ENCODE data around the gene TNFRSF13B. TPM values are rescaled to one million over a fixed set of nuclear protein-coding genes. Genes with fewer than 3 reads are reported as not detected.

TNFRSF13B gene
- total RNA-seq, 1 experiment from 2014 or later: 0.28 TPM

GRCh38 chr17:16926061-16926511, 45.8 kb downstream of the TNFRSF13B start:
- Mint-ChIP-seq H3K9me3 (no peaks in the 10 kb centered on the region), H3K27me3 (ENCODE audit: low read depth) (peaks cover 1% of the 10 kb centered on the region; the same call in 1 of the 2 replicates), H3K4me3 (no peak overlapping the region), H3K27ac (no peak overlapping the region), H3K36me3 (ENCODE audit: insufficient read depth in 1 of 3, low read depth in 3 of 3) (no peaks in the 10 kb centered on the region; a peak in 1 of 7 replicates), H3K4me1 (peaks cover 6% of the 10 kb centered on the region in 2 experiments; a peak in 1 of 4 replicates)
- Histone ChIP-seq H3K4me1 (ENCODE audit: insufficient read depth, low read length) (no peaks in the 10 kb centered on the region), H2AFZ (ENCODE audit: low read length) (no peak overlapping the region), H4K91ac (ENCODE audit: insufficient read length, low read depth, low read length) (no peak overlapping the region), H3K56ac (ENCODE audit: insufficient read length, low read depth, low read length) (no peak overlapping the region), H3K79me1 (ENCODE audit: insufficient read depth, low read depth, low read length, poor library complexity, severe bottlenecking) (no peaks in the 10 kb centered on the region), H3K4ac (ENCODE audit: low read depth, low read length) (no peak overlapping the region), H3T11ph (ENCODE audit: low read length) (no peak overlapping the region), H3K23ac (ENCODE audit: insufficient read length, low read depth, low read length) (no peak overlapping the region), H4K5ac (ENCODE audit: insufficient read length, low read depth, low read length) (no peak overlapping the region), H3K27ac (ENCODE audit: insufficient read length, low read depth, low read length) (no peak overlapping the region), H3K18ac (ENCODE audit: insufficient read length, low read depth, low read length) (no peak overlapping the region), H4K8ac (replicated peaks; ENCODE audit: insufficient read length, low read depth, low read length) (no peak overlapping the region), H2BK15ac (ENCODE audit: low read depth, low read length) (no peak overlapping the region), H2BK12ac (ENCODE audit: insufficient read length, low read depth, low read length) (no peak overlapping the region), H2BK5ac (ENCODE audit: insufficient read length, low read length) (no peak overlapping the region), H2AK5ac (ENCODE audit: insufficient read length, low read length) (no peak overlapping the region), H3K14ac (ENCODE audit: insufficient read depth, low read length) (no peak overlapping the region), H3K4me2 (ENCODE audit: insufficient read depth, insufficient read length, low read length) (no peak overlapping the region), H3K23me2 (ENCODE audit: insufficient read length, low read depth, low read length, poor library complexity, severe bottlenecking) (no peaks in the 10 kb centered on the region), H3K27me3 (ENCODE audit: insufficient read depth, low read length) (no peaks in the 10 kb centered on the region), H2BK20ac (ENCODE audit: low read depth, low read length, poor library complexity, severe bottlenecking) (no peak overlapping the region), H4K20me1 (ENCODE audit: control insufficient read depth, insufficient read depth, insufficient read length) (no peaks in the 10 kb centered on the region), H2BK120ac (ENCODE audit: low read depth, low read length, poor library complexity, severe bottlenecking) (no peak overlapping the region), H3K9me3 (ENCODE audit: control insufficient read depth, low read depth, low read length) (no peaks in the 10 kb centered on the region), H3K79me2 (ENCODE audit: insufficient read depth, low read length) (no peaks in the 10 kb centered on the region), H3K9ac (ENCODE audit: extremely low read depth, insufficient read length, low read length) (no peak overlapping the region)
- no CpG with 5 or more reads among the region's 7 CpGs for WGBS (ENCODE audit: extremely low coverage, insufficient read length, low lambda C conversion rate)
- no peak for DNase-seq
- TF ChIP-seq CTCF (conservative IDR thresholded peaks at IDR 0.05): no peak

All from H9 (cell line).